SW480 (cell line): Measurements from ENCODE around the gene CFAP97.
"Not testable (repeated sequence)": the region's sequence is repeated elsewhere in the genome, so short reads cannot be mapped to it uniquely, and the experiment has no call there.

Source experiments
- DNase-seq: peaks from one replicate; pipeline ENCODE4 v3.0.0-alpha.2; 2016; ENCODE audit warnings: low spot score

The CFAP97 gene

GRCh38 chr4:185222598-185222997 is 18.8 kb upstream of the CFAP97 start:
- DNase-seq: no peak

GRCh38 chr4:185221912-185222311 is 18.1 kb upstream of the CFAP97 start:
- no peak for DNase-seq

- DNase-seq: no peak
Measured at GRCh38 chr4:185221491-185221890, 17.7 kb upstream of the CFAP97 start.

GRCh38 chr4:185219551-185220344 is 15.9 kb upstream of the CFAP97 start:
- DNase-seq: no peak

GRCh38 chr4:185218312-185218711 is 14.5 kb upstream of the CFAP97 start:
- DNase-seq: no peak

- no peak for DNase-seq
Measured at GRCh38 chr4:185217408-185217975, 13.7 kb upstream of the CFAP97 start.

- no peak for DNase-seq
Measured at GRCh38 chr4:185215261-185215660, 11.5 kb upstream of the CFAP97 start.

- no peak for DNase-seq
Measured at GRCh38 chr4:185213877-185214276, 10.1 kb upstream of the CFAP97 start.

- no peak for DNase-seq
Measured at GRCh38 chr4:185212581-185212980, 8.8 kb upstream of the CFAP97 start.

- DNase-seq: peak; percentile 37
Measured at GRCh38 chr4:185211641-185212040, 7.8 kb upstream of the CFAP97 start.

- DNase-seq: no peak
Measured at GRCh38 chr4:185211035-185211434, 7.2 kb upstream of the CFAP97 start.

- DNase-seq: peak; percentile 31
Measured at GRCh38 chr4:185210102-185210981, 6.5 kb upstream of the CFAP97 start.

GRCh38 chr4:185209852-185210101 is 6.0 kb upstream of the CFAP97 start:
- not testable (repeated sequence) for DNase-seq

GRCh38 chr4:185209031-185209851 is 5.4 kb upstream of the CFAP97 start, which contains the start of gene SNX25:
Gene SNX25 (plus strand): TSS chr4:185209598. CDS start chr4:185209827, 229 bp downstream.
- peak; percentile 86 for DNase-seq

- no peak for DNase-seq
Measured at GRCh38 chr4:185207466-185207865, 3.7 kb upstream of the CFAP97 start.

- no peak for DNase-seq
Measured at GRCh38 chr4:185205697-185206342, 2.0 kb upstream of the CFAP97 start.

GRCh38 chr4:185205073-185205472 is 1.3 kb upstream of the CFAP97 start:
- DNase-seq: not testable (repeated sequence)

- DNase-seq: peak; percentile 26
Measured at GRCh38 chr4:185204238-185204910, 574 bp upstream of the CFAP97 start.

GRCh38 chr4:185202984-185203485 is 765 bp downstream of the CFAP97 start:
- no peak for DNase-seq
